Measurements from ENCODE around the gene TUBA3D.
"Not testable (repeated sequence)": the region's sequence is repeated elsewhere in the genome, so short reads cannot be mapped to it uniquely, and the experiment has no call there.

TUBA3D gene

GRCh38 chr2:131475831-131476230 lies at the start of gene TUBA3D:
Gene TUBA3D, plus strand, starts transcription at chr2:131476119. Its CDS starts 81 bp downstream, at chr2:131476200.
- no peak for TF ChIP-seq CTCF (IDR thresholded peaks at IDR 0.05; ENCODE audit: low read depth, low read length)
- no peak for DNase-seq (ENCODE audit: extremely low read depth, low read depth)

GRCh38 chr2:131426727-131427126 lies 49.2 kb upstream of the TUBA3D start:
- TF ChIP-seq CTCF (IDR thresholded peaks at IDR 0.05; ENCODE audit: low read depth, low read length): no peak
- DNase-seq (ENCODE audit: extremely low read depth, low read depth): no peak

- no peak for TF ChIP-seq CTCF (IDR thresholded peaks at IDR 0.05; ENCODE audit: low read depth, low read length)
- DNase-seq (ENCODE audit: extremely low read depth, low read depth): no peak
Measured at GRCh38 chr2:131431336-131431735, 44.6 kb upstream of the TUBA3D start.

GRCh38 chr2:131440742-131441468 lies 35.0 kb upstream of the TUBA3D start:
- DNase-seq (ENCODE audit: extremely low read depth, low read depth): not testable (repeated sequence)

- not testable (repeated sequence) for DNase-seq (ENCODE audit: extremely low read depth, low read depth)
Measured at GRCh38 chr2:131444736-131445514, 31.0 kb upstream of the TUBA3D start.

- not testable (repeated sequence) for DNase-seq (ENCODE audit: extremely low read depth, low read depth)
Measured at GRCh38 chr2:131445515-131445797, 30.5 kb upstream of the TUBA3D start.

- TF ChIP-seq CTCF (IDR thresholded peaks at IDR 0.05; ENCODE audit: low read depth, low read length): no peak
- no peak for DNase-seq (ENCODE audit: extremely low read depth, low read depth)
Measured at GRCh38 chr2:131445896-131446295, 30.0 kb upstream of the TUBA3D start.

- DNase-seq (ENCODE audit: extremely low read depth, low read depth): not testable (repeated sequence)
Measured at GRCh38 chr2:131447981-131448380, 27.9 kb upstream of the TUBA3D start.

- not testable (repeated sequence) for DNase-seq (ENCODE audit: extremely low read depth, low read depth)
Measured at GRCh38 chr2:131451265-131451949, 24.5 kb upstream of the TUBA3D start.

- DNase-seq (ENCODE audit: extremely low read depth, low read depth): not testable (repeated sequence)
Measured at GRCh38 chr2:131454914-131455313, 21.0 kb upstream of the TUBA3D start.

- DNase-seq (ENCODE audit: extremely low read depth, low read depth): not testable (repeated sequence)
Measured at GRCh38 chr2:131467722-131468121, 8.2 kb upstream of the TUBA3D start.

GRCh38 chr2:131470944-131471343 lies 5.0 kb upstream of the TUBA3D start:
- DNase-seq (ENCODE audit: extremely low read depth, low read depth): not testable (repeated sequence)

- DNase-seq (ENCODE audit: extremely low read depth, low read depth): not testable (repeated sequence)
Measured at GRCh38 chr2:131471624-131472023, 4.3 kb upstream of the TUBA3D start.

GRCh38 chr2:131473266-131473665 lies 2.7 kb upstream of the TUBA3D start:
- not testable (repeated sequence) for DNase-seq (ENCODE audit: extremely low read depth, low read depth)

- not testable (repeated sequence) for DNase-seq (ENCODE audit: extremely low read depth, low read depth)
Measured at GRCh38 chr2:131476363-131476762, 444 bp downstream of the TUBA3D start.
